GM21737 (cell line): Measurements from ENCODE around the gene CGREF1.

Experiments used
- ATAC-seq: cut with Tn5 transposase; IDR thresholded peaks from one replicate; pipeline ENCODE4 v1.9.1; 2021; ENCODE audit warnings: mild to moderate bottlenecking, moderate library complexity; ENCODE audit not compliant: unreplicated experiment

CGREF1 gene

GRCh38 chr2:27050996-27051901, 67.7 kb downstream of the CGREF1 start, which contains the start of gene AGBL5:
AGBL5 (plus strand) TSS chr2:27051668; CDS start chr2:27052959, 1,291 bp downstream.
- ATAC-seq, result peak; percentile 63
